Ascending aorta (tissue), 1 donor: ENCODE data around the gene OCIAD2. TPM values are rescaled to one million over a fixed set of nuclear protein-coding genes. Genes with fewer than 3 reads are reported as not detected.

Experiments used
- total RNA-seq: library from RNA; depleted of rRNA; stranded (reverse); fragments of >200 nt; gene quantifications from one replicate; pipeline ENCODE4 v1.1.0, GENCODE V29; 2016

Gene OCIAD2
- total RNA-seq, 1 donor from 2014 or later = 1.9 TPM

Other genes with a start within 250 kb of the OCIAD2 start
- gene FRYL, start 126.5 kb downstream of the OCIAD2 start, total RNA-seq = 40.6 TPM
- gene OCIAD1, start 75.7 kb downstream of the OCIAD2 start, total RNA-seq = 146 TPM
- gene CWH43, start 79.5 kb upstream of the OCIAD2 start, total RNA-seq = not detected